CD4-positive, alpha-beta T cell treated with Interleukin-2 at 100 ng/mL for 4 hours (primary cell): ENCODE measurements around the gene AADACL2.
"Not testable (repeated sequence)": the region's sequence is repeated elsewhere in the genome, so short reads cannot be mapped to it uniquely, and the experiment has no call there.

ENCODE experiments used
- DNase-seq: peaks from one replicate; pipeline ENCODE4 v3.0.0-alpha.2; 2020; ENCODE audit warnings: low spot score

The AADACL2 gene, protein sequence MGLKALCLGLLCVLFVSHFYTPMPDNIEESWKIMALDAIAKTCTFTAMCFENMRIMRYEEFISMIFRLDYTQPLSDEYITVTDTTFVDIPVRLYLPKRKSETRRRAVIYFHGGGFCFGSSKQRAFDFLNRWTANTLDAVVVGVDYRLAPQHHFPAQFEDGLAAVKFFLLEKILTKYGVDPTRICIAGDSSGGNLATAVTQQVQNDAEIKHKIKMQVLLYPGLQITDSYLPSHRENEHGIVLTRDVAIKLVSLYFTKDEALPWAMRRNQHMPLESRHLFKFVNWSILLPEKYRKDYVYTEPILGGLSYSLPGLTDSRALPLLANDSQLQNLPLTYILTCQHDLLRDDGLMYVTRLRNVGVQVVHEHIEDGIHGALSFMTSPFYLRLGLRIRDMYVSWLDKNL

DNA sequence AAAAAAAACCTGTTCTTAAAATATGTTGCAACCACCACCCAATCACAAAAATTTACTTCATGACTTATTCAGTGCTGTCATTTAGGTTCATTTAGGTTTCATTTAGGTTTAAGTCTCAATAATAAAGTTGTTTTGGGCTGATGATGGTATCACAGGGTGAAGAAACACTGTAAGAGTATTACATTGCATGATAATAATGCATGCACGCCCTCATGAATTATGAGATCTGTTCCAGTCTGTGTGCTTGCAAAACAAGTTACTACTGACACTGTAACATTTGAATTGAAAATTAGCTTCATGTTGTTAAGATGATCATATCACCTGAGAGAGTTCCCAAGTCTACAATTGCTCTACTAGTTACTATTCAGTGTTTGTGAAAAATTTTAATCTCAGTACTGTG is at the start of gene AADACL2:
Gene AADACL2 (plus strand): TSS at position 315 of the 400 bp plus-strand sequence. CDS start 109 bp downstream, outside the sequence.
- no peak for DNase-seq

DNA sequence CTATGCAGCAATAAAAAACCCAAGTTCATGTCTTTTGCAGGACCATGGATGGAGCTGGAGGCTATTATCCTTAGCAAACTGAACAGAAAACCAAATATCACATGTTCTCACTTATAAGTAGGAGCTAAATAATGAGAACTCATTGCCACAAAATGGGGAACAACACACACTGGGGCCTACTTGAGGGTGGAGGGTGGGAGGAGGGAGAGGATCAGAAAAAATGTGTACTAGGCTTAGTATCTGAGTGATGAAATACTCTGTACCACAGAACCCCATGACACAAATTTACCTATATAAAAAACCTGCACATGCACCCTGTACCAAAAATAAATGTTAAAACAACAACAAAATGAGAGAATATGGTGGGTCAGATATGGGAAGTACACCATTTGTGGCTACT is 49.6 kb upstream of the AADACL2 start:
- no peak for DNase-seq

DNA sequence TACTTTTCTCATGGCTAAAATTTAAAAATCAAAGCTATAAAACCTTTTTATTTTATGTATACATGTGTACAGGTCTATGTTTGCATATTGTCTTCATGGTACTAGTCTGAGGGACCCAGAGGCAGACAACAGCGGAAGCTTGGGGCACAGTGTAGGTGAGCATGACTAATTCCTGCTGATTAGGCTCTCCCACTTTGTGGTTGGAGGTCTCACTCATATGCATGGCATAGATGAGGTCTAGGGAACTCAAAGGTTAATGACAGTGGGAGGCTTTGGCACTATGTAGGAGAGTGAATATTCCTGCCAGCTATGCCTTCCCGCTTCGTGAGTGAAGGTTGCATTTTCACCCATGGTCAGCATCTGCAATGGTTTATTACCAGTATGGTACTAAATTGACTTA is 47.5 kb upstream of the AADACL2 start:
- no peak for DNase-seq

DNA sequence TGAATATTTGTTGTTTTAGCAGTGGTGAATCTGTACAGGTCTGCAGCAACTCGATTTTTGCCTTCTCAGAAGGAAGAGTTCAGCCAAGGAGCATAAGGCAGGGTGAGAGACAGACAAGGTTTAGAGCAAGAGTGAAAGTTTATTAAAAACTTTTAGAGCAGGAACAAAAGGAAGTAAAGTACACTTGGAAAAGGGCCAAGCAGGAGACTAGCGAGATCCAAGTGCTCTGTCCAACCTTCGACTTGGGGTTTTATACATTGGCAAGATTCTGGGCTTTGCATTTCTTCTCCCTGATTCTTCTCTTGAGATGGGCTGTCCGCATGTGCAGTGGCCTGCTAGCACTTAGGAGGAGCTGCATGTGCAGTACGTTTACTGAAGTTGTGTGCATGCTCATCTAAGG is 46.7 kb upstream of the AADACL2 start:
- no peak for DNase-seq

DNA sequence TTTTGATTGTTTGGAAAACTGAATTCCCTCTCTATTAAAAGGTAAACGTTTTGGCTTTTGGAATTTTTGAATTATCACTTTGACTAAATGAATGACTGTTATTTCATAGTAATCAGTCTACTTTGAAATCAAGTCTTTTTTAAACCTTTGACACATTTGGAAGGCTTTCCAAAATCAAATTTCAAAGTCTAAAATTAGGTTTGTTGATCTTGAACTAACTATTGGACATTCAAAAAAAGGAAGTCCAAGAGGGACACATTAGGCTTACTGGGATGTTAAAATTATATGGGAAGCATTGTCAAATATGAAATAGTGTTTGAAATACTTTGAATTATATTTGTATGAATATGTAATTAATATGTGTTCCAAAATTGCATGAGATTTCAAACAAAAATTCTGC is 45.2 kb upstream of the AADACL2 start:
- no peak for DNase-seq

DNA sequence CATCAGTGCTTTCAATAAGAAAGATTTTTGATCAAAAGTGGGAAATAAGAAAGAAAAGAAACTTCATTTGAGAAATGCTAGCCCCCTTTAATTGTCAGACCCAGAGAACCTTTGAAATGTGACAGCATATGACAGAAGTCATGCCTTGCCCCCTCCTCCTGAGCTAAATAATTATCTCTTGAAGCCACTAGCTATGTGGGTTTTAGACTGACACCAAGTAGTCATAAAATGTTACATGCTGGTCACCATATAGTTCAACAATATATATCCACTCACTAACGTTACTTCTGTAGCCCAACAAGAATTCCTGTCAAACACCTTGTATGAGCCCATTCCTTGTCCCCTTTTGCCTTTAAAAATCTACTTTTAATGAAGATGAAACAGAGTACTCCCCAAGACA is 43.1 kb upstream of the AADACL2 start:
- no peak for DNase-seq

DNA sequence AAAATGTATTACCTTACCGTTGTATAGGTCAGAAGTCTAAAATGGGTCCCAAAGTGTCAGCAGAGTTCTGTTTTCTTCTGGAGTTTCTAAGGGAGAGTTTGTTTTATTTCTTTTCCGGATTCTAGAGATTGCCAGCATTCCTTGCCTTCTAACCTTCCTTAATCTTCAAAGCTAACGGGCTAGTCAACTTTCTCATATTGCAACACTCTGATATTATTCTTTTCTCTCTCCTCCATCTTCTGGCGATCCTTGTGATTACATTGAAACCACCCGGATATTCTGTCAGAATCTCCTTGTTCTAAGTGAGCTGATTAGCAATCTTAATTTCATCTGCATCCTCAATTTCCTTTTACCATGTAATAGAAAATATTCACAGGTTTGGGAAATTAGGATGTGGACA is 36.2 kb upstream of the AADACL2 start:
- DNase-seq, result no peak

DNA sequence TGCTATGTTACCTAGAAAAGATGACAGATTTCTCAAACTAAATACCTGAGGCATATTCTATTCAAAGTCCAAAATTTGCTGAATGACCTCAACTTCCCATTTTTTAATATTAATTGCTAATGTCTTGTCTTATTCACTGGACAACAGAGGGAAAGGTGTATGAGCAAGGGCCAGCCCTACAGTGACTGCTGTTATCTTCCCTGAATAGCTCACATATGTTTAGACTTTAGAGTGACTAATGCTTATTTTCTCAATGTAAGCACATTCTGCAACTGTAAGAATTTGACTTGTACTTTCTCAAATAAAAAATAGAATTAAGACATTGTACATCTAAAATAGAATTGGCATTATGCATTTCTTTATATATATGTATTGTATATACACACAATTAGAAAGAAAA is 26.5 kb upstream of the AADACL2 start:
- DNase-seq, result no peak

DNA sequence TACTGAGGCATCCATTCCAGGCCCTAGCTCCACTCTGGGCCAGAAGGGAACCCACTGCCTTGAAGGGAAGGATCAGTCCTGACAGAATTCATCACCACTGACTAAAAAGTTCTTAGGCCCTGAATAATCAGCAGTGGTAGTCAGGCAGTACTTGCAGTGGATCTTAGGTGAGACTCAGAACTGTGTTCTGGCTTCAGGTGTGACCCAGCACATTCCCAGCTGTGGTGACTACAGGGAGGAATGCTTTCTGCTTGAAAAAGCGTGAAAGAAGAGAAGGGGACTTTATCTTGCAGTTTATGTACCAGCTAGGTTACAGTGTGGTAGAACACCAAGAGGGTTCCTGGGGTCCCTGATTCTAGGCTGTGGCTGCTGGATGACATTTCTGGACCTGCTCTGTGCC is 24.9 kb upstream of the AADACL2 start:
- DNase-seq, result no peak

DNA sequence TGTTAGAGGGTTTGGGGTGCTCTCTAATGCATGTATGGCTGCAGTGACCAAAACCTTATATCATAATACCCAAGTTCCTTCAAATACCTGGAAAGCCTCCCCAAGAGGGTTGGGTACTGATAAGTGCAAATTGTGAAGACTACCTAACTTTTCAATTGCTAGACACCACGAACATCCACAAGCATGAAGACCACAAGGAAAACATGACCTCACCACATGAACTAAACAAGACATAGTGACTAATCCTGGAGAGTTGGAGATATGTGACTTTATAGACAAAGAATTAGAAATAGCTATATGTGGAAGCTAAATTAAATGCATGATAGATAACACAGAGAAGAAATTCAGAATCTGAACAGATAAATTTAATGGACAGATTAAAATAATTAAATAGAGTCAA is 23.9 kb upstream of the AADACL2 start:
- DNase-seq, result no peak

DNA sequence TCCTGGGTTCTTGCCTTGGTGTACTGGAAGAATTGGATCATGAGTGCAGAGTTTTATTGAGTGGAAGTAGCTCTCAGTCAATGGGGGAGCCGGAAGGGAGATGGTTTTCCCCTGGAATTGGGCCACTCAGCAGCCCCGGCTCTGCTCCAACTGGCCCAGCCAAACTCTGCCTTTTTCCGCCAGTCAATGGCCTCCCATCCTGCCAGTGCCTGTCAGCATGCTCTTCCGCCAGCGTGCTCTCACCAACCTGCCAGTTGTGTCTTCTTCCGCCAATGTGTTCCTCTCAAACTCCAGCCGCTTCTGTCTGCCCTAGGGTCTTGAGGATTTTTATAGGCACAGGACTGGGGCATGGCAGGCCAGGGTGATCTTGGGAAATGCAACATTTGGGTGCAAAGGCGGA is 12.4 kb upstream of the AADACL2 start:
- no peak for DNase-seq

DNA sequence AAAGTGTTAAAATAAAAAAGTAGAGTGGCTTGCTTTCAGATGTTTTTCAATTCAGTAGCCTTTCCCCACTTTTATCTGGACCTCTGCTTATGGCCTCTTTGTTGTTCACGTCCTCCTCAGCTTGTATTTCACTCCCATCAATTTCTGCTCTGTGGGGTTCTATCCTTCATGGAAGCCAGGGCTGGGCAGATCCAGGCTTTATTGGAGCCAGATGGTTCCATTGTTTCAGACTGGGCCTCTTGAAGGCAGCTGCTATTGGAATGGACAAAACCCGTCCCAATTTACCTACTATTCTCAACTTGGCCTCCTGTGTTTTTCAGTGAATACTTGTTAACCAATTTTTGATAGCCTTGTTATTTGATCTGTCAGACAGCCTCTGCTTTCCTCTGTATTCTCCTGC is 10.9 kb upstream of the AADACL2 start:
- no peak for DNase-seq

DNA sequence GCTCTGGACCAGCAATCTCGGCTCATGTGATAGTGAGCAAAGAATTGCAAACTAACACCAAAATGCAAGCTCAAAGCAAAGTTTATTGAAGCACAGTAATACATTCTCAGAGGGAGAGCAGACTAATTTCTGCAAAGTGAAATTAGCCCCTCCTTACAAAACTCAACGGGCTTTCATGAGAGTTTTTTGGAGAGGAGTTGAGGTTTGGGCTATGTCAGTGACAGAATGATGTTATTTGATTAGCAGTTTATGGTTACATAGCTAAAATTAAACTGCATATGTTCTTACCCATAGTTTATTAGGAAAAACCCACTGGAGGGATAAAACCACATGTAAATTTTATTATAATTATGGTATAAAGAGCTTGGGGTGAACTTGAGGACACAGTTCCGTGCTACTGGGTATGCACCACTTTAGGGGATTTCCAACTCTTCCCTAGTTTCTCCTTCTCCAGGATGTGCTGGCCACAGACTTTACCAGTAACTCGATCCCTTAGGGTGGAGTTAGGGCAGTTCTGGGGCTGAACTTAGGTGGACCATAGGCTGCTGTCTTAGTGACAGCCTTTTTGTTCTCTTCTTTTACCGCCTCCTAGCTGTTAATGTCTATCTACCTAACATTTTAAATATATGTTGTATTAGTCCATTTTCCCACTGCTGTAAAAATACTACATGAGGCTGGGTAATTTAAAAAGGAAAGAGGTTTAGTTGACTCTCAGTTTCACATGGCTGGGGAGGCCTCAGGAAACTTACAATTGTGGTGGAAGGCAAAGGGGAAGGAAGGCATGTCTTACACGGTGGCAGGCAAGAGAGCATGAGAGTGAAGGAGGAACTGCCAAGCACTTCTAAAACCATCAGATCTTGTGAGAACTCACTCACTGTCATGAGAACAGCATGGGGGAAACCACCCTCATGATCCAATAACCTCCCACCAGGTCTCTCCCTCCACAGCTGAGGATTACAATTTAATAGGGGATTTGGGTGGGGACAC is 8.9 kb upstream of the AADACL2 start:
- no peak for DNase-seq

DNA sequence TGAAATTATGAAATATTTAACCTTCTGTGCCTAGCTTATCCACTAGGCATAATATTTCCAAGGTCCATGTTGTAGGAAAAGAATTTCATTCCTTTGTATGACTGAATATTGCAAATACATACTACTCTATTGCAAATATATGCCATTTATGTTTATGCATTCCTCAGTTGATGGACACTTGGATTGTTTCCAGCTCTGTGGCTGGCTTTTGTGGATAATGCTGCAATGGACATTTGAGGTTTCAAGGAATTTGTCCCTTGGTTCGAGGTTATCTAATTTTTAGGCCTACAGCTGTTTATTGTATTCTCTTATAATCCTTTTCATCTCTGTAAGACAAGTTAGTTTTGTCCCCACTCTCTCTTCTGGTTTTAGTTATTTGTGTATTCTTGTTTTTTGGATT is 7.7 kb upstream of the AADACL2 start:
- DNase-seq, result no peak

DNA sequence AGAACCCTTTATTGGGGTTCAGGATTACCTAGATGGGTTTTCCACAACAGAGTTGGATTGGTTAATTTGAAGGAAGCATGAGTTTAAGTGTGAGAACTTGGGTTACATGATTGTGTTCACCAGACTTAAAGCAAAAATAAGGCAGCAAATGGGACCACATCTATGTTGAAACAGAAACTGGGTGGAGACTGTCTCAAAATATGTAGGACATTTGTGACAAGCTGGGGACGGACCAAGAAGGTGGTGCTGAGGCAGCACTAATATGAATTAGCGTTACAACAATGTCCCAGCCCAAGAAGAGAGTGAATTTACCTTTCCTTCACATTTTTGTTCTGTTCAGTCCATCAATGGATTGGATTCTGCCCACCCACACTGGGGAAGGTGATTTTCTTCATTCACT is 866 bp upstream of the AADACL2 start:
- DNase-seq, result no peak

DNA sequence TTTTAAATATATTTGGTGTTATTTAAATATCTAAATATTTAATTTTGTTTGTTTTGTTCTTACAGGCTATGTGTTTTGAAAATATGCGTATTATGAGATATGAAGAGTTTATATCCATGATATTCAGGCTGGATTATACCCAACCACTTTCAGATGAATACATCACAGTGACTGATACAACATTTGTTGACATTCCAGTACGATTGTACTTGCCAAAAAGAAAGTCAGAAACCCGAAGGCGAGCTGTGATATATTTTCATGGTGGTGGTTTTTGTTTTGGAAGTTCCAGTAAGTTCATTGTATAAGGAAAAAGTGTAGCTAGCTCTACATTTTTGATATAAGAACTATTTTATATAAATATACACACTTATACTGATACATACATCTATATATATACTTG is 6.9 kb downstream of the AADACL2 start:
- no peak for DNase-seq

DNA sequence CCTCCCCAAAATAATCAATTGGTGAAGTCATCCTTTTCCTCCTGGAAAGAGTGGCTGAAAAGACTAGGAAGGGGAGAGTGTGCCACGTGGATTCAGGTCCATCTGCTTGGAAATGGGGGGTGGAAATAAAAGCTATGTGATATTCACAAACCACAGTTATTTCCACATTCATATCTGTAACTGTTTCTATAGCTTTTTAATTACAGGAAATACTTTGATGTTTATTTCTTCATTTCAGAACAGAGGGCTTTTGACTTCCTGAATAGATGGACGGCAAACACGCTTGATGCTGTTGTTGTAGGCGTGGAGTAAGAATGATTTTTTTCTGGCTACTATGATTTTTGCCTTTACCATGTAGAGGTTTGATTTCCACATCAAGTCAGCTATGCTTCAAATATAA is 10.1 kb downstream of the AADACL2 start:
- DNase-seq, result no peak

DNA sequence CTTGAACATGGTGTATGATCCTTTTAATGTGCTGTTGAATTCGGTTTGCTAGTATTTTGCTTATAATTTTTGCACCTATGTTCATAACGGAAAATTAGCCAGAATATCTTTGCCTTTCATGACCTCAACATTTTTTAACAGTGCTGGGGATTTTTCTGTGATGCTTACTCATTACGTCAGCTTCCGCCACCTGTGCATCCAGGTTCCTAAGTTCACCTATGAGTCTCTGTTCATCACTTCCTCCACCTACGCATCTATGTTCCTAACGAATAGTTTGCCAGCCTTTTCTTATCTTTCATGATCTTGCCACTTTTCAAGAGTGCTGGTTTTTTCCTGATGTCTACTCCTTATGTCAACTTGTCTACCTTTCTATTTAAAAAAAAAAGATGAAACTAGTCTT is 16.5 kb downstream of the AADACL2 start:
- DNase-seq, result no peak

DNA sequence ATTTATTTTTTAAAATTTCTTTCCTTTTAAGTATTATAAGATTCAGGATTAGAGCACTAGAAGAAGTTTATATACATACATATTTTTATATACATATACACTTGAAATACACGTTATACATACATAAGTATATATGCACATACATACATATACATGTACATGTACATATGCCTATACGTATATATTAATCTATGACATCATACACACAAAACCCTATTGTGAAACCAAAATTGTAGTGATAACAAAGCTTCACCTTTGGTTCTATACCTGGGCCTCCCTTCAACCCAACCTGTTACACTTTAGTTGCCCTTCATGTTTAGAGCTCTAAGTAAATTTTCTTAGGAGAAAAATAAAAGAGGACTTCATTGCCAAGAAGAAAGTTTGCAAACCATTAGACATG is 17.0 kb downstream of the AADACL2 start:
- no peak for DNase-seq

DNA sequence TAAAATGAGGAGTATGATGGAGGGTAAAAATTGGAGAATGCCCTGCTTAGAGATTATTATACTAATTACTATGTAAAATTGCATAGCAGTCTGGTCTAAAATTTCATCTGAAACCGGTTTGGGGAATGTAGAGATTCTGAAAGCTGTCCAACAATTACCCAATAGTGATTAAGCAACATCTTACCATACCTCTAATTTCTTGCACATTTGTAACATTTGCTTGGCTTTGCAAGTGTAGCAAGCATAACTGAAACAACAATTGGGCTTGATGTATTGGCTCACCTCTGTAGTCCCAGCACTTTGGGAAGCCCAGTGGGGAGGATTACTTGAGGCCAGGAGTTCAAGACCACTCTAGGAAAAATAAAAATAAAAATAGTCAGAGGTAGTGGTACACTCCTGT is 17.4 kb downstream of the AADACL2 start:
- no peak for DNase-seq

DNA sequence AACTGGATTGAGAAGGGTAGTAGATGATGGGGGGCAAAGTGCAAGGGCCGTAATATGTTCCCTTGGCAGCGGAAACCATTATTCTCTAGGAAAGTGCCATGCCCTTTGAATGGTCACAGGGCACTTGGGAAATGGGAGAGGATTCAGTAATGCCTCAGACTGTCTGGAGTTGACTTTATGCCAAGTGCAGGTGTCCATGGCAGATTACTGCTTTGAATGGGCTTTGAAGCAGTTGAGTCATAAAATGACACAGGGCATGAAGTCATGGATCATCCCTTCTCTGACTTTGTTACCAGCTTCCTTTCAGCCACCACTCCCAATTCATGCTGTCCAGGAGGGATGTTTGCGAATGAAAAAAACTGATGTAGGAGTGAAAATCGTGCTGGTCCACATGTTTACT is 20.1 kb downstream of the AADACL2 start:
- DNase-seq, result no peak

DNA sequence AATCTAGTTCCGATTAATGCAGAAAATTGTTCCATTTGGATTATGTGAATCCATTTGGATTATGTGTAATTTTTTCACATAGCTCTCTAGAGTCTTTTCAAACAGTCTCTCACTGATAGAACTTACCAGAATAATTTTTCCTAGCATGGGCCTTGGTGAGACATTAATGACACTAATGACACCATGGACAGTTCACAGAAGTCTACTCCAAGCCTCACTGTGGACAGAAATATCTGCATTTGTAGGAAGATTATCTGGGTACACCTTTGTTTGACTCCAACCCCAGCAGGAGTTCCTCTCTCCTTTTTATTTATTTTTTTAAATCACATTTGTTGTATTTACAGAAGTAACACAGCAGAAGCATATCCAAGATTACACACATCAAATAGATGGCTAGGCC is 27.9 kb downstream of the AADACL2 start:
- DNase-seq, result no peak

DNA sequence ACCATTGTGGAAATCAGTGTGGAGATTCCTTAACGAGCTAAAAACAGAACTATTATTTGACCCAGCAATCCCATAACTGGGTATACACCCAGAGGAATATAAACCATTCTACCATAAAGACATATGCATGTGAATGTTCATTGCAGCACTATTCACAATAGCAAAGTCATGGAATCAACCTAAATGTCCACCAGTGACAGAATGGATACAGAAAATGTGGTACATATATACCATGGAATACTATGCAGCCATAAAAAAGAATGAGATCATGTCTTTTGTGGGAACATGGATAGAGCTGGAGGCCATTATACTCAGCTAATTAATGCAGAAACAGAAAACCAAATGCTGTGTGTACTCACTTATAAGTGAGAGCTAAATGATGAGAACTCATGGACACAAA is 31.0 kb downstream of the AADACL2 start:
- not testable (repeated sequence) for DNase-seq
